Measurements from ENCODE around the gene STRN.
"Not testable (repeated sequence)": the region's sequence is repeated elsewhere in the genome, so short reads cannot be mapped to it uniquely, and the experiment has no call there.

The STRN gene

GRCh38 chr2:36902385-36903120 lies 63.8 kb downstream of the STRN start:
- FAIRE-seq, result no peak

- FAIRE-seq, result no peak
Measured at GRCh38 chr2:36892805-36893204, 73.5 kb downstream of the STRN start.

GRCh38 chr2:36889795-36890194 lies 76.5 kb downstream of the STRN start:
- FAIRE-seq, result no peak

- FAIRE-seq, result not testable (repeated sequence)
Measured at GRCh38 chr2:36887095-36887494, 79.2 kb downstream of the STRN start.

GRCh38 chr2:36886664-36887063 lies 79.7 kb downstream of the STRN start:
- no peak for FAIRE-seq

- FAIRE-seq, result no peak
Measured at GRCh38 chr2:36885605-36886004, 80.7 kb downstream of the STRN start.

- no peak for FAIRE-seq
Measured at GRCh38 chr2:36882532-36882931, 83.8 kb downstream of the STRN start.

GRCh38 chr2:36881816-36882215 lies 84.5 kb downstream of the STRN start:
- no peak for FAIRE-seq

- no peak for FAIRE-seq
Measured at GRCh38 chr2:36878429-36878828, 87.9 kb downstream of the STRN start.

GRCh38 chr2:36871068-36871707 lies 95.1 kb downstream of the STRN start:
- FAIRE-seq, result no peak

GRCh38 chr2:36869606-36870005 lies 96.7 kb downstream of the STRN start:
- FAIRE-seq, result no peak

GRCh38 chr2:36861896-36862295 lies 104.4 kb downstream of the STRN start:
- no peak for FAIRE-seq

GRCh38 chr2:36859366-36859792 lies 107.0 kb downstream of the STRN start:
- no peak for FAIRE-seq

GRCh38 chr2:36858551-36859365 lies 107.6 kb downstream of the STRN start:
- no peak for FAIRE-seq

GRCh38 chr2:36857713-36858112 lies 108.6 kb downstream of the STRN start:
- FAIRE-seq, result no peak

- no peak for FAIRE-seq
Measured at GRCh38 chr2:36855429-36855828, 110.9 kb downstream of the STRN start.

GRCh38 chr2:36854241-36854640 lies 112.1 kb downstream of the STRN start:
- FAIRE-seq, result no peak

- no peak for FAIRE-seq
Measured at GRCh38 chr2:36849265-36849664, 117.1 kb downstream of the STRN start.

- no peak for FAIRE-seq
Measured at GRCh38 chr2:36843838-36844237, 122.5 kb downstream of the STRN start.

GRCh38 chr2:36839976-36840617 lies 126.2 kb downstream of the STRN start:
- FAIRE-seq, result no peak

GRCh38 chr2:36834731-36835524 lies 131.4 kb downstream of the STRN start:
- no peak for FAIRE-seq

GRCh38 chr2:36834203-36834602 lies 132.1 kb downstream of the STRN start:
- FAIRE-seq, result no peak
